GM19467 (cell line): ENCODE results near the gene SLC23A3.

Experiments
- ATAC-seq: cut with Tn5 transposase; IDR thresholded peaks from one replicate; pipeline ENCODE4 v1.9.1; 2021; ENCODE audit warnings: mild to moderate bottlenecking, moderate library complexity; ENCODE audit not compliant: unreplicated experiment

The SLC23A3 gene

DNA sequence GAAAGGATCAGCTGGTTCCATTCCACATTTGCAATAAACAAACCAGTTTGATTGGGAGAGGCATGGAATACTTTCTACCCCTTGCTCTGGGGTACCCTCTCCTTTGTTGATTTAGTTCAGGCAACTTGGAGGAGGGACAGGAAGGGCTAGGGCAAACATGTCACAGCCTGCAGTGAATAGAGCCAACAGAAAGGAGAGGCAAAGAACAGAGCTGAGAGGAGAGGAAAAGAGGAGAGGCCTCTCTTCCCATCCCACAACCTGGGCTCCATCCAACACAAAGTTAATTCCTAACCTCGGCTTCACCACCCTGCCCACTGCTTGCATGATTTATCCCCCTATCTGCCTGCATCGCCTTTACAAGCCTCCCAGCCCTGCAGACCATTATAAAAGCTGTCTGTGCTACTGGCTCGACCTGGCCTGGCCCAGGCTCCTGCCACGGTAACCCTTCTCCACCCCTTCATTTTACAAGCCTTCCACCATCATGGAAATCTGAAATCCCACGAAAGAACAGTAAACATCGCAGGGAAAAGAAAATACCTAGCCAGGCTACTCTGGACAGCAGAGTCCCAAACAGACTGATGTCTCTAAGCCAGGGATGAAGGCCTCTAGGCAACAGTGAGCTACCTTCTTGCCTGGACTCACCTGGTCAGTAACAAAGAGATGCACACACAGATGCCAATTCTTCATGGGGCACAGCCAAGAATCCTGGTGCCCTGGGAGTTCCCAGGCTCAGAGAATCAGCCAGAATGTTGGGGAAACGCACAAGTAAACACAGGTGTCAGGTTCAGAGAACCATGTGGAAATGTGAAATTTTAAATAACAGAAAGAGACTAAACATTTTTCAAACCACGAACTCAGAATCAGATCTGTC, 52.8 kb downstream of the SLC23A3 start:
- ATAC-seq: no peak

DNA sequence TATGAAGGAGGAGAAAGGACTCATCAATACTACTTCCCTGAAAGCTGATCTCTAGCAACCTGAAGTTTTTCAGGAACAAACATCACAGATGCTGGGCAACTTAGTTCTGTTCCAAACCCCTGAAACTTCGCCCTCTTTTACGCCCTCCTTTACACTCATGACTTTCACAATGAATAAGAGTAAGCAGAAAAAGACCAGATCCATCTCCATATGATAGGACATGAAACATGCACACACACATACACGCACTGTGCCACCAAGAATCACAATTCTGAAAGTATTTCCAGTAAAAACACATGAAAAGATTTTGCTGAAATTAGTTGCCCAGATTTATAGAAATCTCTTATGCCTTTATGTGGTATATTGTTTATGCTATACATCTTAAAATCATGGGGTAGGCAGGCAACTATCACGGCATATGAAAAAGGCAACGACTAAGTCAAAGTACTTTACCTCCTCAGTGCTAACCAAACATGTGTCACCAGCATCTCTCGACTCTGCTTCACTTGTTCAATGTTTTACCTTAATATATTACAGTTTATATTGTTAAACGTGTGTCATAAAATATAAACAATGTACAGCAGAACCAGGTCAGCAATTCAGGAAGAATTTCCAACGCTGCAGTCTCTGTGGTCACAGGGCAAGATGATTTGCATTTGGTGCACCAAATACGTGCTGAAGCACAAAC, 57.0 kb downstream of the SLC23A3 start:
- ATAC-seq: no peak

- ATAC-seq: no peak
These were observed 57.8 kb downstream of the SLC23A3 start for GRCh38 chr2:219112062-219112406.
